Measurements from ENCODE around the gene TBC1D8.

Gene TBC1D8

GRCh38 chr2:100983684-100984310 lies 167.4 kb downstream of the TBC1D8 start:
- Histone ChIP-seq H3K27me3 (ENCODE audit: insufficient read depth, low read depth, severe bottlenecking) (no peaks in the 10 kb centered on the region), H3K36me3 (no peaks in the 10 kb centered on the region), H3K27ac (no peak overlapping the region), H3K9me3 (ENCODE audit: severe bottlenecking) (no peaks in the 10 kb centered on the region), H3K4me3 (ENCODE audit: low read depth, low read length) (no peak overlapping the region)
- TF ChIP-seq CTCF (IDR thresholded peaks at IDR 0.05; ENCODE audit: low read depth, low read length): no peak
- DNase-seq: no peak

- Histone ChIP-seq H3K36me3 (no peaks in the 10 kb centered on the region), H3K27ac (no peak overlapping the region), H3K9me3 (ENCODE audit: severe bottlenecking) (no peaks in the 10 kb centered on the region), H3K4me3 (ENCODE audit: low read depth, low read length) (no peak overlapping the region), H3K27me3 (ENCODE audit: insufficient read depth, low read depth, severe bottlenecking) (no peaks in the 10 kb centered on the region)
- DNase-seq: no peak
- no peak for TF ChIP-seq CTCF (IDR thresholded peaks at IDR 0.05; ENCODE audit: low read depth, low read length)
Observed at GRCh38 chr2:100983201-100983600, 168.0 kb downstream of the TBC1D8 start.

- no peak overlapping the region for H3K4me3 ChIP-seq (ENCODE audit: low read depth, low read length)
- H3K27me3 ChIP-seq (ENCODE audit: insufficient read depth, low read depth, severe bottlenecking): no peaks in the 10 kb centered on the region
- TF ChIP-seq CTCF (IDR thresholded peaks at IDR 0.05; ENCODE audit: low read depth, low read length): peak; percentile 35; the same call in 1 of the 2 replicates
- H3K36me3 ChIP-seq: no peaks in the 10 kb centered on the region
- no peak overlapping the region for H3K27ac ChIP-seq
- no peaks in the 10 kb centered on the region for H3K9me3 ChIP-seq (ENCODE audit: severe bottlenecking)
- no peak for DNase-seq
Observed at GRCh38 chr2:100982431-100982861, 168.7 kb downstream of the TBC1D8 start.

- Histone ChIP-seq H3K9me3 (ENCODE audit: severe bottlenecking) (no peaks in the 10 kb centered on the region), H3K36me3 (no peaks in the 10 kb centered on the region), H3K27ac (no peak overlapping the region), H3K4me3 (ENCODE audit: low read depth, low read length) (no peak overlapping the region), H3K27me3 (ENCODE audit: insufficient read depth, low read depth, severe bottlenecking) (no peaks in the 10 kb centered on the region)
- DNase-seq: no peak
- TF ChIP-seq CTCF (IDR thresholded peaks at IDR 0.05; ENCODE audit: low read depth, low read length): no peak
Observed at GRCh38 chr2:100981011-100981410, 170.2 kb downstream of the TBC1D8 start.

GRCh38 chr2:100980046-100980445 lies 171.1 kb downstream of the TBC1D8 start:
- Histone ChIP-seq H3K36me3 (no peaks in the 10 kb centered on the region), H3K27me3 (ENCODE audit: insufficient read depth, low read depth, severe bottlenecking) (no peaks in the 10 kb centered on the region), H3K9me3 (ENCODE audit: severe bottlenecking) (no peaks in the 10 kb centered on the region), H3K4me3 (ENCODE audit: low read depth, low read length) (no peak overlapping the region), H3K27ac (no peak overlapping the region)
- no peak for TF ChIP-seq CTCF (IDR thresholded peaks at IDR 0.05; ENCODE audit: low read depth, low read length)
- no peak for DNase-seq
